Sigmoid colon (tissue), 7 donors: ENCODE measurements around the gene ATP2A2. TPM values are rescaled to one million over a fixed set of nuclear protein-coding genes. Genes with fewer than 3 reads are reported as not detected.

ENCODE experiments used
- DNase-seq: peaks from one replicate; pipeline ENCODE4 v3.0.0-alpha.2; 2019
- H3K27ac ChIP-seq, 4 donors: fragments of 200-600 bp; sonication (generic); one replicate each; pipeline ENCODE4 v1.5.1; 2016 to 2019; ENCODE audit warnings: mild to moderate bottlenecking in 1 of 4
- H3K27me3 ChIP-seq, 3 donors: fragments of 200-600 bp; sonication (generic); one replicate each; pipeline ENCODE4 v1.5.1; 2019; ENCODE audit warnings: mild to moderate bottlenecking in 1 of 3
- H3K36me3 ChIP-seq, 4 donors: fragments of 200-600 bp; sonication (generic); one replicate each; pipeline ENCODE4 v1.5.1; 2016 to 2019
- H3K4me1 ChIP-seq, 4 donors: fragments of 200-600 bp; sonication (generic); one replicate each; pipeline ENCODE4 v1.5.1; 2017 to 2019
- H3K4me3 ChIP-seq, 4 donors: fragments of 200-600 bp; sonication (generic); one replicate each; pipeline ENCODE4 v1.5.1; 2017 to 2019; ENCODE audit warnings: mild to moderate bottlenecking in 2 of 4, moderate library complexity in 1 of 4
- H3K9me3 ChIP-seq, 4 donors: fragments of 200-600 bp in 3 of 4; sonication (generic) in 3 of 4; one replicate each; pipeline versions ENCODE4 v1.5.1 to v1.6.1; 2013 to 2019
- EP300 ChIP-seq, 4 donors: sonication (generic); formaldehyde crosslinking; IDR thresholded peaks; one replicate each; pipeline ENCODE4 v1.6.1; 2017; ENCODE audit warnings: antibody characterized with exemption in 4 of 4
- POLR2A ChIP-seq, 2 donors: fragments of 450-650 bp; IDR thresholded peaks; one replicate each; pipeline ENCODE4 v1.6.1; 2016; ENCODE audit warnings: antibody characterized with exemption in 2 of 2, mild to moderate bottlenecking in 2 of 2, moderate library complexity in 2 of 2
- POLR2AphosphoS5 ChIP-seq, 4 donors: sonication (generic); formaldehyde crosslinking; IDR thresholded peaks; one replicate each; pipeline ENCODE4 v1.6.1; 2017; ENCODE audit warnings: antibody characterized with exemption in 4 of 4
- WGBS, 2 donors: extraction: QIAGEN DNeasy Blood & Tissue Kit; methylation state at CpG; one replicate each; pipeline ENCODE4 v1.1.7; 2013; 5-methylcytosine and 5-hydroxymethylcytosine counted together
- intact Hi-C: fragments of 100-400 bp; cut with DNase I; formaldehyde crosslinking; loops from one replicate; pipeline ENCODE4 v1.15.1; 2023
- polyA plus RNA-seq, 3 donors: library from polyadenylated mRNA; stranded (reverse); fragments of 200-250 nt; gene quantifications; one replicate each; pipeline ENCODE4 v1.2.3, GENCODE V29; 2013
- total RNA-seq, 4 donors: library from RNA; depleted of rRNA; stranded (reverse); fragments of >200 nt; gene quantifications; one replicate each; pipeline ENCODE4 v1.1.0, GENCODE V29; 2016
- TF ChIP-seq, protein P1 (sequence below), 4 experiments: fragments of 450-650 bp in 3 of 4; fragments of 200-600 bp in 1 of 4; IDR thresholded peaks; one replicate each; pipeline ENCODE4 v1.5.1; 2016 to 2019; ENCODE audit warnings: antibody characterized with exemption in 4 of 4, mild to moderate bottlenecking in 3 of 4, moderate library complexity in 2 of 4
- donor health status: healthy with polysubstance abuse.
- donor health status: Bipolar disorder and iron deficiency.
- donor health status: healthy.

The ATP2A2 gene
- total and polyA plus RNA-seq, 7 donors, result 16.6 to 121 (median 84.9) TPM

GRCh38 chr12:110317911-110318310, 36.9 kb downstream of the ATP2A2 start:
- TF ChIP-seq, protein P1, sequence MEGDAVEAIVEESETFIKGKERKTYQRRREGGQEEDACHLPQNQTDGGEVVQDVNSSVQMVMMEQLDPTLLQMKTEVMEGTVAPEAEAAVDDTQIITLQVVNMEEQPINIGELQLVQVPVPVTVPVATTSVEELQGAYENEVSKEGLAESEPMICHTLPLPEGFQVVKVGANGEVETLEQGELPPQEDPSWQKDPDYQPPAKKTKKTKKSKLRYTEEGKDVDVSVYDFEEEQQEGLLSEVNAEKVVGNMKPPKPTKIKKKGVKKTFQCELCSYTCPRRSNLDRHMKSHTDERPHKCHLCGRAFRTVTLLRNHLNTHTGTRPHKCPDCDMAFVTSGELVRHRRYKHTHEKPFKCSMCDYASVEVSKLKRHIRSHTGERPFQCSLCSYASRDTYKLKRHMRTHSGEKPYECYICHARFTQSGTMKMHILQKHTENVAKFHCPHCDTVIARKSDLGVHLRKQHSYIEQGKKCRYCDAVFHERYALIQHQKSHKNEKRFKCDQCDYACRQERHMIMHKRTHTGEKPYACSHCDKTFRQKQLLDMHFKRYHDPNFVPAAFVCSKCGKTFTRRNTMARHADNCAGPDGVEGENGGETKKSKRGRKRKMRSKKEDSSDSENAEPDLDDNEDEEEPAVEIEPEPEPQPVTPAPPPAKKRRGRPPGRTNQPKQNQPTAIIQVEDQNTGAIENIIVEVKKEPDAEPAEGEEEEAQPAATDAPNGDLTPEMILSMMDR (IDR thresholded peaks at IDR 0.05), result no peak
- TF ChIP-seq EP300 (IDR thresholded peaks at IDR 0.05) (no peak), POLR2A (IDR thresholded peaks at IDR 0.05) (no peak), POLR2AphosphoS5 (IDR thresholded peaks at IDR 0.05) (peak in 2 of 4 donors; percentile 11 to 32)
- Histone ChIP-seq H3K27ac (peak overlapping the region; percentile 37 to 78 (median 70)), H3K4me1 (peaks cover 0 to 50% (median 33%) of the 10 kb centered on the region in 4 donors), H3K4me3 (no peak overlapping the region), H3K27me3 (no peaks in the 10 kb centered on the region), H3K9me3 (no peaks in the 10 kb centered on the region), H3K36me3 (peaks cover 0 to 10% (median under 1%) of the 10 kb centered on the region in 4 donors)
- DNase-seq, result no peak
- intact Hi-C loops, result no loop called here
- WGBS, 2 donors, result 41 to 69% methylated on average over 2 of the region's 2 CpGs

GRCh38 chr12:110320550-110320949, 39.5 kb downstream of the ATP2A2 start:
- intact Hi-C loops, result no loop called here
- peaks cover 0 to 38% (median 26%) of the 10 kb centered on the region in 4 donors for H3K4me1 ChIP-seq
- H3K36me3 ChIP-seq, result peaks cover 0 to 36% (median 7%) of the 10 kb centered on the region in 4 donors
- no peaks in the 10 kb centered on the region for H3K27me3 ChIP-seq
- H3K27ac ChIP-seq, result no peak overlapping the region
- TF ChIP-seq EP300 (IDR thresholded peaks at IDR 0.05), result no peak
- TF ChIP-seq, protein P1 (IDR thresholded peaks at IDR 0.05), result no peak
- TF ChIP-seq POLR2A (IDR thresholded peaks at IDR 0.05), result no peak
- no peak for TF ChIP-seq POLR2AphosphoS5 (IDR thresholded peaks at IDR 0.05)
- no peak overlapping the region for H3K4me3 ChIP-seq
- 52 to 86% methylated on average over 3 of the region's 3 CpGs for WGBS, 2 donors
- DNase-seq, result no peak
- no peaks in the 10 kb centered on the region for H3K9me3 ChIP-seq

- H3K4me1 ChIP-seq, result peaks cover 0 to 18% (median 14%) of the 10 kb centered on the region in 4 donors
- no peaks in the 10 kb centered on the region for H3K9me3 ChIP-seq
- H3K27ac ChIP-seq, result no peak overlapping the region
- H3K36me3 ChIP-seq, result peaks cover 8 to 79% (median 38%) of the 10 kb centered on the region in 4 donors
- intact Hi-C loops, result no loop called here
- no peak for DNase-seq
- WGBS, 2 donors, result 95 to 96% methylated on average over 4 of the region's 4 CpGs
- TF ChIP-seq POLR2A (IDR thresholded peaks at IDR 0.05) (no peak), EP300 (IDR thresholded peaks at IDR 0.05) (no peak), POLR2AphosphoS5 (IDR thresholded peaks at IDR 0.05) (no peak)
- TF ChIP-seq, protein P1 (IDR thresholded peaks at IDR 0.05), result no peak
- no peak overlapping the region for H3K4me3 ChIP-seq
- no peaks in the 10 kb centered on the region for H3K27me3 ChIP-seq
Measured at GRCh38 chr12:110329710-110330109, 48.7 kb downstream of the ATP2A2 start.

DNA sequence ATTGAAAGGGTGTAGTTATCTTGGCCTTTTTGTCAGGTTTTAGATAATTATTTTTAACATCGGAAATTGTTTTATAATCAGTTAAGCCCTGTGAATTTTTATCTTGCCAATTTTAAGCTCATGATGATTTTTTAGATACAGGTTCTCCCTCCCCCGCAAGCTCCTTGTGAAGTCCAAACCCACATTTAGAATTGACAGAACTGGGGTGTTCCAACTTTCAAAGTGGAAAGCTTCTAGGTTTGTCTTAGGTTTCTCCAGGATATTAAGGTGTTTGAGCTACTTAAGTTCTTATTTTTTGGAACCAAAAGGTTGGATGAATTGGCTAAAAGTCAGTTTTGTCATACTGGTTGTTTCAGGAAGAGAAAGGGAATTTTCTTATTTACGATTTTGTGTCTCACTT, 49.1 kb downstream of the ATP2A2 start:
- no peaks in the 10 kb centered on the region for H3K9me3 ChIP-seq
- peaks cover 8 to 79% (median 43%) of the 10 kb centered on the region in 4 donors for H3K36me3 ChIP-seq
- intact Hi-C loops, result no loop called here
- 86 to 90% methylated on average over 3 of the region's 3 CpGs for WGBS, 2 donors
- TF ChIP-seq POLR2A (IDR thresholded peaks at IDR 0.05) (no peak), POLR2AphosphoS5 (IDR thresholded peaks at IDR 0.05) (no peak), EP300 (IDR thresholded peaks at IDR 0.05) (no peak)
- TF ChIP-seq, protein P1 (IDR thresholded peaks at IDR 0.05), result no peak
- H3K27ac ChIP-seq, result no peak overlapping the region
- DNase-seq, result no peak
- no peak overlapping the region for H3K4me3 ChIP-seq
- H3K27me3 ChIP-seq, result no peaks in the 10 kb centered on the region
- peaks cover 0 to 18% (median 14%) of the 10 kb centered on the region in 4 donors for H3K4me1 ChIP-seq

- TF ChIP-seq, protein P1 (IDR thresholded peaks at IDR 0.05), result no peak
- TF ChIP-seq POLR2A (IDR thresholded peaks at IDR 0.05), result no peak
- TF ChIP-seq EP300 (IDR thresholded peaks at IDR 0.05), result no peak
- no peak for TF ChIP-seq POLR2AphosphoS5 (IDR thresholded peaks at IDR 0.05)
- Histone ChIP-seq H3K4me3 (no peak overlapping the region), H3K27ac (no peak overlapping the region), H3K27me3 (no peaks in the 10 kb centered on the region), H3K9me3 (no peaks in the 10 kb centered on the region), H3K4me1 (peaks cover 0 to 18% (median 14%) of the 10 kb centered on the region in 4 donors), H3K36me3 (peaks cover 8 to 79% (median 47%) of the 10 kb centered on the region in 4 donors)
- intact Hi-C loops, result no loop called here
- no peak for DNase-seq
Measured at GRCh38 chr12:110330544-110330943, 49.5 kb downstream of the ATP2A2 start.
